ENCODE measurements around the gene P2RY2. TPM values are rescaled to one million over a fixed set of nuclear protein-coding genes. Genes with fewer than 3 reads are reported as not detected.

The P2RY2 gene
- total and polyA plus RNA-seq, 4 donors = 1.8 to 3.7 (median 2.2) TPM

DNA sequence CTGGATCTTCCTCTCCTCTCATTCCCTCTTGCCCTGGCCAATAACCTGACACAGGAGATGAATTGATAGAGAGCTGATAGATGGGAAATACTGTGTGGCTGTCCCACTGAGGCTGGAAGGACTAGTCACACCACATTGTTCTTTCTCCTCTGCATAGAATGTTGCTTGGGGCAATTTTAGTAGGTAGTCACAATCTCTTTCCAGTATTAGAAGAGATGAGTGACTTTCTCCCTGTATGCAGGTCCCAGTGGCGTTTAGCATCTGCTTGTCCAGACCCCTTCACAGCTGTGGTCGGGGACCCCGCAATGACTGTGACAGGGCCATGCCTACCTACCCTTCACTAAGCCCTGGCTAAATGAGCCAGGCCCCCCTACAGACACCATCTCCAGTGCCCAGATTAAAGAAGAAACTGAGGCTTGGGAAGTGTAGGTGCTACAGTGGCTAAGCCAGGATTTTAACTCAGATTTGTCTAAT, 24.0 kb upstream of the P2RY2 start:
- WGBS = 92% methylated on average over 3 of the region's 3 CpGs
- Histone ChIP-seq H3K9ac (ENCODE audit: low read depth in 1 of 2, low read length in 2 of 2) (no peak overlapping the region), H3K27me3 (ENCODE audit: control insufficient read depth in 4 of 4, insufficient read depth in 4 of 4, low read length in 3 of 4) (no peaks in the 10 kb centered on the region), H3K9me3 (ENCODE audit: control insufficient read depth in 4 of 4, low read length in 3 of 4) (no peaks in the 10 kb centered on the region), H3K4me3 (ENCODE audit: low read depth in 1 of 3, low read length in 3 of 3) (no peak overlapping the region), H3K27ac (ENCODE audit: low read depth in 1 of 2, low read length in 2 of 2) (no peak overlapping the region), H3K4me1 (ENCODE audit: control insufficient read depth in 4 of 4, insufficient read depth in 4 of 4, low read length in 3 of 4) (no peaks in the 10 kb centered on the region), H3K36me3 (ENCODE audit: control insufficient read depth in 4 of 4, insufficient read depth in 3 of 4, low read depth in 1 of 4, low read length in 3 of 4) (no peaks in the 10 kb centered on the region)
- DNase-seq (ENCODE audit: low spot score) = no peak
- no peak for TF ChIP-seq YY1 (IDR thresholded peaks at IDR 0.05)
- TF ChIP-seq REST (IDR thresholded peaks at IDR 0.05) = no peak
- TF ChIP-seq JUND (IDR thresholded peaks at IDR 0.05) = no peak
- TF ChIP-seq HNF4G (IDR thresholded peaks at IDR 0.05) = no peak
- no peak for TF ChIP-seq MAX (IDR thresholded peaks at IDR 0.05)
- TF ChIP-seq HNF4A (conservative IDR thresholded peaks at IDR 0.05) = no peak
- TF ChIP-seq, protein P1, sequence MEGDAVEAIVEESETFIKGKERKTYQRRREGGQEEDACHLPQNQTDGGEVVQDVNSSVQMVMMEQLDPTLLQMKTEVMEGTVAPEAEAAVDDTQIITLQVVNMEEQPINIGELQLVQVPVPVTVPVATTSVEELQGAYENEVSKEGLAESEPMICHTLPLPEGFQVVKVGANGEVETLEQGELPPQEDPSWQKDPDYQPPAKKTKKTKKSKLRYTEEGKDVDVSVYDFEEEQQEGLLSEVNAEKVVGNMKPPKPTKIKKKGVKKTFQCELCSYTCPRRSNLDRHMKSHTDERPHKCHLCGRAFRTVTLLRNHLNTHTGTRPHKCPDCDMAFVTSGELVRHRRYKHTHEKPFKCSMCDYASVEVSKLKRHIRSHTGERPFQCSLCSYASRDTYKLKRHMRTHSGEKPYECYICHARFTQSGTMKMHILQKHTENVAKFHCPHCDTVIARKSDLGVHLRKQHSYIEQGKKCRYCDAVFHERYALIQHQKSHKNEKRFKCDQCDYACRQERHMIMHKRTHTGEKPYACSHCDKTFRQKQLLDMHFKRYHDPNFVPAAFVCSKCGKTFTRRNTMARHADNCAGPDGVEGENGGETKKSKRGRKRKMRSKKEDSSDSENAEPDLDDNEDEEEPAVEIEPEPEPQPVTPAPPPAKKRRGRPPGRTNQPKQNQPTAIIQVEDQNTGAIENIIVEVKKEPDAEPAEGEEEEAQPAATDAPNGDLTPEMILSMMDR (IDR thresholded peaks at IDR 0.05; ENCODE audit: low read depth, low read length, missing input control) = no peak
- TF ChIP-seq, protein P2, sequence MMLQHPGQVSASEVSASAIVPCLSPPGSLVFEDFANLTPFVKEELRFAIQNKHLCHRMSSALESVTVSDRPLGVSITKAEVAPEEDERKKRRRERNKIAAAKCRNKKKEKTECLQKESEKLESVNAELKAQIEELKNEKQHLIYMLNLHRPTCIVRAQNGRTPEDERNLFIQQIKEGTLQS (IDR thresholded peaks at IDR 0.05) = no peak
- no peak for TF ChIP-seq RAD21 (IDR thresholded peaks at IDR 0.05)
- no peak for TF ChIP-seq FOXA1 (IDR thresholded peaks at IDR 0.05)
- no peak for TF ChIP-seq SP1 (IDR thresholded peaks at IDR 0.05)

DNA sequence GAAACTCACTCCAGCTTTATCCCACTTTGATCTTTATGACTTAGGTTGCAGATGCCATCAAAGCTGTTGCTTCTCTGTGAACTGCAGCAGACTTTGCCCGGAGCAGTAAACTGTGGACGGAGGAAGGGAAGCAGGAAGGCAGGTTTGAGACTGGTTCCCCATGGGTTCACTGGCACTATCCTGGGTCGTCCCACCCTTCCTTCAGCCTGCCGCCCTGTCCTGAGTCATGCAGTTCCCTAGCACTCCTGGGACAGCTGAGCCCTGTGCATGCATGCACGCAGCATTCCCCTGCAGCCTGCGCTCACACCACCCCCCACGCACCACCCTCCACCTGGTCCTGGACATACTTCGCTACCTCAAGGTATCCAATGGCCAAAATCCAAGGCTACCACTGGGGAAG, 23.5 kb upstream of the P2RY2 start:
- H3K4me1 ChIP-seq (ENCODE audit: control insufficient read depth in 4 of 4, insufficient read depth in 4 of 4, low read length in 3 of 4) = no peaks in the 10 kb centered on the region
- 79% methylated on average over 8 of the region's 8 CpGs for WGBS
- no peaks in the 10 kb centered on the region for H3K9me3 ChIP-seq (ENCODE audit: control insufficient read depth in 4 of 4, low read length in 3 of 4)
- H3K27ac ChIP-seq (ENCODE audit: low read depth in 1 of 2, low read length in 2 of 2) = no peak overlapping the region
- H3K9ac ChIP-seq (ENCODE audit: low read depth in 1 of 2, low read length in 2 of 2) = no peak overlapping the region
- TF ChIP-seq GABPA (IDR thresholded peaks at IDR 0.05 in 1 of 2, conservative IDR thresholded peaks at IDR 0.05 in 1 of 2) = no peak
- no peak for TF ChIP-seq FOXA2 (IDR thresholded peaks at IDR 0.05)
- TF ChIP-seq TAF1 (conservative IDR thresholded peaks at IDR 0.05) = no peak
- TF ChIP-seq, protein P2 (IDR thresholded peaks at IDR 0.05) = no peak
- TF ChIP-seq REST (IDR thresholded peaks at IDR 0.05) = no peak
- H3K36me3 ChIP-seq (ENCODE audit: control insufficient read depth in 4 of 4, insufficient read depth in 3 of 4, low read depth in 1 of 4, low read length in 3 of 4) = no peaks in the 10 kb centered on the region
- no peak overlapping the region for H3K4me3 ChIP-seq (ENCODE audit: low read depth in 1 of 3, low read length in 3 of 3)
- DNase-seq (ENCODE audit: low spot score) = no peak
- no peaks in the 10 kb centered on the region for H3K27me3 ChIP-seq (ENCODE audit: control insufficient read depth in 4 of 4, insufficient read depth in 4 of 4, low read length in 3 of 4)

Measured in liver (tissue), 9 donors.